ENCODE measurements around the gene TET1. TPM values are rescaled to one million over a fixed set of nuclear protein-coding genes. Genes with fewer than 3 reads are reported as not detected.

The TET1 gene
- total RNA-seq, 1 experiment from 2014 or later, result 53.4 TPM

GRCh38 chr10:68537796-68538195 lies 22.3 kb upstream of the TET1 start:
- H4K20me1 ChIP-seq (ENCODE audit: control insufficient read depth, insufficient read depth, insufficient read length), result no peaks in the 10 kb centered on the region
- H3K4ac ChIP-seq (ENCODE audit: low read depth, low read length), result no peak overlapping the region
- H3T11ph ChIP-seq (ENCODE audit: low read length), result no peak overlapping the region
- H4K91ac ChIP-seq (ENCODE audit: insufficient read length, low read depth, low read length), result no peak overlapping the region
- H2BK20ac ChIP-seq (ENCODE audit: low read depth, low read length, poor library complexity, severe bottlenecking), result no peak overlapping the region
- no peak overlapping the region for H4K8ac ChIP-seq (replicated peaks; ENCODE audit: insufficient read length, low read depth, low read length)
- H2BK120ac ChIP-seq (ENCODE audit: low read depth, low read length, poor library complexity, severe bottlenecking), result no peak overlapping the region
- H3K9ac ChIP-seq (ENCODE audit: extremely low read depth, insufficient read length, low read length), result no peak overlapping the region
- no peaks in the 10 kb centered on the region for H3K4me1 Mint-ChIP-seq
- H4K5ac ChIP-seq (ENCODE audit: insufficient read length, low read depth, low read length), result no peak overlapping the region
- H3K23ac ChIP-seq (ENCODE audit: insufficient read length, low read depth, low read length), result no peak overlapping the region
- H3K4me2 ChIP-seq (ENCODE audit: insufficient read depth, insufficient read length, low read length), result no peak overlapping the region
- no peak overlapping the region for H2AK5ac ChIP-seq (ENCODE audit: insufficient read length, low read length)
- H3K27ac ChIP-seq (ENCODE audit: insufficient read length, low read depth, low read length), result no peak overlapping the region
- no peaks in the 10 kb centered on the region for H3K9me3 Mint-ChIP-seq
- no peak overlapping the region for H3K18ac ChIP-seq (ENCODE audit: insufficient read length, low read depth, low read length)
- no peaks in the 10 kb centered on the region for H3K79me1 ChIP-seq (ENCODE audit: insufficient read depth, low read depth, low read length, poor library complexity, severe bottlenecking)
- H3K4me1 ChIP-seq (ENCODE audit: insufficient read depth, low read length), result no peaks in the 10 kb centered on the region
- no peak overlapping the region for H3K14ac ChIP-seq (ENCODE audit: insufficient read depth, low read length)
- H3K4me3 Mint-ChIP-seq, result no peak overlapping the region
- H3K56ac ChIP-seq (ENCODE audit: insufficient read length, low read depth, low read length), result no peak overlapping the region
- WGBS (ENCODE audit: extremely low coverage, insufficient read length, low lambda C conversion rate), result no CpG with 5 or more reads among the region's 6 CpGs
- no peaks in the 10 kb centered on the region for H3K36me3 Mint-ChIP-seq (ENCODE audit: insufficient read depth in 1 of 3, low read depth in 3 of 3)
- no peaks in the 10 kb centered on the region for H3K79me2 ChIP-seq (ENCODE audit: insufficient read depth, low read length)
- TF ChIP-seq CTCF (conservative IDR thresholded peaks at IDR 0.05), result no peak
- H3K9me3 ChIP-seq (ENCODE audit: control insufficient read depth, low read depth, low read length), result no peaks in the 10 kb centered on the region
- H3K27me3 ChIP-seq (ENCODE audit: insufficient read depth, low read length), result no peaks in the 10 kb centered on the region
- no peak overlapping the region for H2BK15ac ChIP-seq (ENCODE audit: low read depth, low read length)
- no peak for DNase-seq
- H2BK12ac ChIP-seq (ENCODE audit: insufficient read length, low read depth, low read length), result no peak overlapping the region
- H3K27ac Mint-ChIP-seq, result no peak overlapping the region
- no peak overlapping the region for H2BK5ac ChIP-seq (ENCODE audit: insufficient read length, low read length)
- H3K23me2 ChIP-seq (ENCODE audit: insufficient read length, low read depth, low read length, poor library complexity, severe bottlenecking), result no peaks in the 10 kb centered on the region
- H3K27me3 Mint-ChIP-seq (ENCODE audit: low read depth), result no peaks in the 10 kb centered on the region
- H2AFZ ChIP-seq (ENCODE audit: low read length), result no peak overlapping the region
